GM10248 (cell line): ENCODE results near the gene NTM.

Experiments used
- CTCF ChIA-PET: fragments of 300-600 bp; sonication (Branson Sonifier 250); formaldehyde crosslinking; extraction: SDS; loops from one replicate; lab custom pipeline; 2021; ENCODE audit warnings: antibody characterized with exemption; lab: Yijun Ruan, JAX
- POLR2A ChIA-PET: fragments of 350-650 bp; sonication (Branson Sonifier 250); formaldehyde crosslinking; extraction: SDS; loops from one replicate; lab custom pipeline; 2020; ENCODE audit warnings: antibody characterized with exemption; lab: Yijun Ruan, JAX
- DNase-seq: peaks from one replicate; pipeline ENCODE4 v3.0.0; 2012; ENCODE audit errors: extremely low spot score
- TF ChIP-seq, protein P1 (sequence below): IDR thresholded peaks from 2 replicates; pipeline ENCODE4 v1.5.1; 2012; ENCODE audit warnings: mild to moderate bottlenecking, low read depth; ENCODE audit errors: extremely low read depth, missing control alignments, control extremely low read depth

The NTM gene

DNA sequence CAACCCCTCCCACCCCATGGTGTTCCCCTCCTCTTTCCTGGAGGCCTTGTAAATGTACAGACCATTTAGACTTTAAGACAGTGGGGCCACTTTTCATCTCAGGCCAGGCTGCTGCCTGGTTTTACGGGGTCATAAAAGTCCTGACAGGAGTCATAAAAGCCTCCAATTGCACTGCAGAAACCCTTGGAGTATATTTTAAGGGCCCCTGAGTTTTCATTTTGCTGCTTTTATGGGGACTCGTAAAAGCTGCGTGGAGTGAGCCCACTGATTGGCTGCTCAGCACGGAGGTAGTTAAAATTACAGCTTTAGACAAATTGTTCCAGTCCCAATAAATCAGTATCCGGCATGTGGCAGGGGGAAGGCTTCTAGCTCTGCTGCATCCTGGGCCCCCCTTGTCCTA lies 627.6 kb downstream of the NTM start:
- ChIA-PET POLR2A (no interaction called here), CTCF (no interaction called here)
- DNase-seq, result no peak
- TF ChIP-seq, protein P1, sequence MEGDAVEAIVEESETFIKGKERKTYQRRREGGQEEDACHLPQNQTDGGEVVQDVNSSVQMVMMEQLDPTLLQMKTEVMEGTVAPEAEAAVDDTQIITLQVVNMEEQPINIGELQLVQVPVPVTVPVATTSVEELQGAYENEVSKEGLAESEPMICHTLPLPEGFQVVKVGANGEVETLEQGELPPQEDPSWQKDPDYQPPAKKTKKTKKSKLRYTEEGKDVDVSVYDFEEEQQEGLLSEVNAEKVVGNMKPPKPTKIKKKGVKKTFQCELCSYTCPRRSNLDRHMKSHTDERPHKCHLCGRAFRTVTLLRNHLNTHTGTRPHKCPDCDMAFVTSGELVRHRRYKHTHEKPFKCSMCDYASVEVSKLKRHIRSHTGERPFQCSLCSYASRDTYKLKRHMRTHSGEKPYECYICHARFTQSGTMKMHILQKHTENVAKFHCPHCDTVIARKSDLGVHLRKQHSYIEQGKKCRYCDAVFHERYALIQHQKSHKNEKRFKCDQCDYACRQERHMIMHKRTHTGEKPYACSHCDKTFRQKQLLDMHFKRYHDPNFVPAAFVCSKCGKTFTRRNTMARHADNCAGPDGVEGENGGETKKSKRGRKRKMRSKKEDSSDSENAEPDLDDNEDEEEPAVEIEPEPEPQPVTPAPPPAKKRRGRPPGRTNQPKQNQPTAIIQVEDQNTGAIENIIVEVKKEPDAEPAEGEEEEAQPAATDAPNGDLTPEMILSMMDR, result no peak

DNA sequence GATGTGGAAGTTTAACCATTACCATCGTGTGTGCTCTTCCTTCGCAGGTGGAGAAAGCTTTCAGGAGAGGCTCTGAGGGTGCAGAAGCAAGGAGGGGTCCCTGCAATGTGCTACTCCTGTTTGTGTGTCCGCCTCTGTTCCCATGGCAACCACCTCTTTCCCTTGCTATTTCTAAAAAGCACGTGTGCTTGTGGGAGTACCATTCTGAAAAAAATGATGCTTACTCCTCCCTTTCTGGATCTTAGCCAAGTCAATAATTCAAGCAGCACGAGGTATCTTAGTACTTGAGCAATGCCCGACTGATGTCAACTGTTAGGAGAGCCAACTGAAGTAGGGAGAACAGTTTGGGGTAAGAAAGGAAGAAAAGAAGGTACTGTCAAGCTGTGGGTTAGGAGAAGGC lies 628.7 kb downstream of the NTM start:
- TF ChIP-seq, protein P1, result no peak
- DNase-seq, result no peak
- ChIA-PET CTCF (no interaction called here), POLR2A (no interaction called here)

DNA sequence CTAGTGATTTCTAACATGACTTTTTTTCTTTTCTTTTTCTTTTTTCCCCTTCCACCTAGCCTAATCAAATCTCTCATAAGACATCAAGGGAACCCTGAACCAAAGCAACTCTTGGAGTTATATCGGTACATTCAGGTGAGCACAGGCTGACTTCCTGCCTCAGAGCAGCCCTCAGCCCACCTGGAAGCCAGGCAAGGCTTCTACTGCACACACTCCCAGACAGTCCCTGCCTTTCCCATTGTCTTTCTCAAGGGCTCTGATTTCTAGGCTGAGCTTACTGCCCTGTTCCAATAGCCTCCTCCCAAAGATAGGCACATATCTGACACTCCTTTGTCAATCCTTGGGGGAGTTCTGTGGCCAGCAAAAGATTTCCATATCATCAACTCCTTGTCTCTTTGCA lies 629.5 kb downstream of the NTM start:
- TF ChIP-seq, protein P1, result no peak
- DNase-seq, result no peak
- POLR2A ChIA-PET, result no interaction called here
- CTCF ChIA-PET, result no interaction called here

- CTCF ChIA-PET, result interaction anchor here (1.5 kb wide), 1 partner anchor 40 kb away, joined by 3 read pairs; no protein-coding TSS in a partner anchor
- no peak for DNase-seq
Measured at GRCh38 chr11:132005887-132006286, 635.5 kb downstream of the NTM start.

DNA sequence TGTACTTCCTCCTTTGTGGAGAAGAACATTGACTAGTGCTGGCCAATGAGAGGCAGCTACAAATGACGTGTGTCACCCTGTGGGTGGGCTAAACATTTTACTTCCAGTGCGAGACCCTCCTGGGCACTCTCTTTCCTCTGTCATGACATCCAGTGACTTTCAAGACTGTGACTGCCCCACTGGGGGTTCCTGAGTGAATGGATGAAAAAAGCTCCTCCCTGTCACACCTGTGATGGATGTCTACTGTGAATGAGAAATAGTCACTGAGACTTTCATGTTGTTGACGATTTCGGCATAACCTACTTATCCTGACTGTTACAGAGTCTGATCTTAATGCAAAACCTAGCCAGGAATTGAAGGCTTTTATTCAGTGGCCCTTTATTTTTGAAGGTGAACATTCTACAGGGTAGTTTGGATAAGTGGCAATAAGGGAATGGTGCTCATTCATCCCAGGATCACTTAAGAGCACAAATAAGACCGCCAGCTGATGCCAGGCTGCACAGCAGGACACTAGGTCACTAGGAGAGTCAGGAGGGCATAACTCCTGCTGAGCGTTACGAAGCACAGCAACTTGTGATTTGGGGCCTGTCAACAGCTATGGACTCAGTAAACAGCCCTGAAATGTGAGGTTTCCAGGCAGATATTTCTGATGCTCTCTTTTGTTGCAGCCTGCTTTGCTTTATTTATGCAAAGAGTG lies 636.6 kb downstream of the NTM start:
- DNase-seq, result no peak
- POLR2A ChIA-PET, result no interaction called here
- CTCF ChIA-PET, result interaction anchor here (1.5 kb wide), 1 partner anchor 42 kb away, joined by 3 read pairs; no protein-coding TSS in a partner anchor
- TF ChIP-seq, protein P1, result no peak

More at GRCh38 chr11:132005887-132006286, 635.5 kb downstream of the NTM start:
- POLR2A ChIA-PET, result no interaction called here
- TF ChIP-seq, protein P1, result no peak

GRCh38 chr11:132008226-132008625 lies 637.8 kb downstream of the NTM start:
- CTCF ChIA-PET, result no interaction called here
- TF ChIP-seq, protein P1, result no peak
- POLR2A ChIA-PET, result no interaction called here
- DNase-seq, result no peak
